K562 (cell line): ENCODE data around the gene CDK11B. TPM values are rescaled to one million over a fixed set of nuclear protein-coding genes. Genes with fewer than 3 reads are reported as not detected.
A peak's percentile ranks its signal among the peaks of the same experiment; 100 is the strongest.

Source experiments
- ATAC-seq: fragments of 200-7000 bp; cut with Tn5 transposase; 3 replicates; pipeline ENCODE4 v1.9.1; 2020; ENCODE audit warnings: moderate library complexity
- BruUV-seq: library from RNA; stranded (reverse); fragments of 400-500 nt; replicated peaks from 2 replicates; lab custom pipeline; 2021; lab: Mats Ljungman, UMichigan
- CTCF ChIA-PET: fragments of 300-600 bp; formaldehyde crosslinking; extraction: SDS; loops from one replicate; lab custom pipeline; 2021; ENCODE audit warnings: low intra/inter-chr PET ratio; lab: Yijun Ruan, JAX
- POLR2A ChIA-PET: fragments of 300-600, 350-650 bp; sonication (Branson Sonifier 250); formaldehyde crosslinking; extraction: SDS; loops from one replicate; lab custom pipeline; 2021; ENCODE audit warnings: antibody characterized with exemption, inconsistent platforms; lab: Yijun Ruan, JAX
- DNase-seq, 4 experiments: peaks; one replicate each; pipeline versions ENCODE4 v3.0.0 to v3.0.0-alpha.2; 2011 to 2018; ENCODE audit warnings: low spot score in 3 of 4, mixed read lengths in 3 of 4; ENCODE audit errors: extremely low read depth in 1 of 4
- FAIRE-seq: peaks from 2 replicates; lab custom pipeline; 2011; peaks lifted over from hg19 to GRCh38; lab: Jason Lieb, UNC
- H2AFZ ChIP-seq: 2 replicates; pipeline ENCODE4 v1.6.0; 2011; ENCODE audit warnings: low read depth, low read length, control low read depth, inconsistent platforms
- H3K27ac ChIP-seq: fragments of 200-600 bp; 3 replicates; pipeline ENCODE4 v1.8.0; 2011; ENCODE audit warnings: low read depth, mild to moderate bottlenecking, control low read depth, inconsistent platforms, low read length, moderate library complexity, mixed read lengths; ENCODE audit errors: extremely low read depth
- H3K27me3 ChIP-seq, 2 experiments: fragments of 300-600 bp in 1 of 2; 2 replicates in 1 of 2; 3 replicates in 1 of 2; pipeline versions ENCODE4 v1.6.0 to v1.8.0; 2011; ENCODE audit warnings: inconsistent platforms in 2 of 2, low read length in 2 of 2, mild to moderate bottlenecking in 1 of 2, mixed read lengths in 1 of 2, moderate library complexity in 1 of 2; ENCODE audit not compliant: control insufficient read depth in 2 of 2, insufficient read depth in 2 of 2
- H3K36me3 ChIP-seq: fragments of 300-600 bp; 3 replicates; pipeline ENCODE4 v1.8.0; 2011; ENCODE audit warnings: mild to moderate bottlenecking, low read length, inconsistent platforms; ENCODE audit not compliant: control insufficient read depth, insufficient read depth
- H3K4me1 ChIP-seq, 2 experiments: fragments of 200-600 bp in 1 of 2; replicated peaks in 1 of 2; 2 replicates in 1 of 2; 3 replicates in 1 of 2; pipeline versions ENCODE4 v1.5.1 to v1.8.0; 2011; ENCODE audit warnings: inconsistent platforms in 2 of 2, low read length in 2 of 2, mild to moderate bottlenecking in 1 of 2, mixed read lengths in 1 of 2, moderate library complexity in 1 of 2; ENCODE audit not compliant: control insufficient read depth in 2 of 2, insufficient read depth in 2 of 2
- H3K4me2 ChIP-seq: 2 replicates; pipeline ENCODE4 v1.6.1; 2011; ENCODE audit warnings: low read length, control low read depth, inconsistent platforms, mixed read lengths; ENCODE audit not compliant: insufficient read depth
- H3K4me3 ChIP-seq: fragments of 200-600 bp; sonication (generic), shearing (Covaris generic); 2 replicates; pipeline ENCODE4 v1.5.1; 2016; ENCODE audit warnings: control low read depth, inconsistent platforms
- H3K79me2 ChIP-seq: fragments of 200-600 bp; 3 replicates; pipeline ENCODE4 v1.8.0; 2011; ENCODE audit warnings: low read length, inconsistent platforms; ENCODE audit not compliant: control insufficient read depth, insufficient read depth
- H3K9ac ChIP-seq, 2 experiments: 2 replicates each; pipeline versions ENCODE4 v1.6.0 to v1.6.1; 2011; ENCODE audit warnings: low read depth in 2 of 2, low read length in 2 of 2, control low read depth in 1 of 2, inconsistent platforms in 1 of 2, mild to moderate bottlenecking in 1 of 2, mixed read lengths in 1 of 2; ENCODE audit not compliant: insufficient read depth in 1 of 2
- H3K9me1 ChIP-seq: one replicate; pipeline ENCODE4 v1.6.0; 2011; ENCODE audit warnings: inconsistent platforms, mild to moderate bottlenecking, low read length, moderate library complexity; ENCODE audit not compliant: control insufficient read depth, insufficient read depth
- H3K9me3 ChIP-seq: replicated peaks from 2 replicates; pipeline ENCODE4 v1.5.1; 2011; ENCODE audit warnings: low read depth, low read length, inconsistent platforms; ENCODE audit not compliant: control insufficient read depth, insufficient read depth
- H4K20me1 ChIP-seq: replicated peaks from 2 replicates; pipeline ENCODE4 v1.6.1; 2011; ENCODE audit warnings: low read length, inconsistent platforms, mixed read lengths; ENCODE audit not compliant: control insufficient read depth, insufficient read depth
- EWSR1 ChIP-seq: fragments of 450-650 bp; IDR thresholded peaks from 2 replicates; pipeline ENCODE4 v1.6.1; 2018; ENCODE audit warnings: borderline replicate concordance, mild to moderate bottlenecking, low read depth, moderate library complexity; ENCODE audit not compliant: partially characterized antibody
- FOXJ2 ChIP-seq: fragments of 200-800 bp; sonication (Bioruptor generic); IDR thresholded peaks from 2 replicates; pipeline ENCODE4 v1.6.1; 2016; ENCODE audit warnings: missing genetic modification characterization, missing compliant biosample characterization
- GATAD2B ChIP-seq: fragments of 450-650 bp; IDR thresholded peaks from 2 replicates; pipeline ENCODE4 v1.6.1; 2017; ENCODE audit warnings: mild to moderate bottlenecking, borderline replicate concordance
- HDAC1 ChIP-seq, 2 experiments: fragments of 450-650 bp; IDR thresholded peaks; 2 replicates each; pipeline ENCODE4 v1.6.1; 2016 to 2017; ENCODE audit warnings: inconsistent platforms in 1 of 2, mild to moderate bottlenecking in 1 of 2, moderate library complexity in 1 of 2
- PTBP1 ChIP-seq: fragments of 200-400 bp; formaldehyde crosslinking; IDR thresholded peaks from 2 replicates; pipeline ENCODE4 v1.6.1; 2017; ENCODE audit warnings: low read depth, low read length
- WGBS: fragments of 100-300 bp; shearing (Covaris generic); methylation state at CpG from one replicate; pipeline ENCODE4 v1.1.6; 2016; ENCODE audit warnings: low coverage, mixed read lengths; ENCODE audit not compliant: insufficient coverage; ENCODE audit errors: missing lambda C conversion rate; 5-methylcytosine and 5-hydroxymethylcytosine counted together
- in situ Hi-C: fragments of 300-500 bp; cut with MboI; formaldehyde crosslinking; loops from 4 replicates; pipeline ENCODE4 v1.15.0; 2018; ENCODE audit warnings: inconsistent platforms, mixed read lengths
- intact Hi-C: fragments of 100-400 bp; cut with micrococcal nuclease; formaldehyde crosslinking; loops from 2 replicates; pipeline ENCODE4 v1.14.2; 2022
- polyA plus RNA-seq, 8 experiments: library from polyadenylated mRNA; depleted of rRNA in 4 of 8; stranded (reverse) in 5 of 8; unstranded in 3 of 8; fragments of >200 nt; fragmentation: Nextera tagmentation in 2 of 8; fragmentation: Illumina TruSeq in 1 of 8; extraction: Ambion mirVana in 2 of 8; extraction: Trizol in 1 of 8; gene quantifications; 2 replicates each; pipeline versions ENCODE4 v1.2.1 to v1.2.3, GENCODE V29; 2011 to 2014; ENCODE audit warnings: inconsistent platforms in 1 of 8, missing spikeins in 1 of 8
- total RNA-seq, 7 experiments: library from RNA; depleted of rRNA in 6 of 7; stranded (reverse); fragments of >200 nt in 6 of 7; fragmentation: Illumina TruSeq in 2 of 7; extraction: Trizol in 2 of 7; gene quantifications; 2 replicates each; pipeline versions ENCODE4 v1.2.1 to v1.2.3, GENCODE V29; 2011 to 2021; ENCODE audit warnings: low replicate concordance in 1 of 7

Gene CDK11B
- total and polyA plus RNA-seq, 9 of the 15 experiments (the other 6 are each of a cell fraction or from before 2014, with no cell fraction given): 2.8 to 52.2 (median 19.5) TPM

- TF ChIP-seq EWSR1: no peak
- TF ChIP-seq FOXJ2: no peak
- no peak for TF ChIP-seq PTBP1
- no peak for TF ChIP-seq GATAD2B
These were observed 40.3 kb downstream of the CDK11B start (continued) for GRCh38 chr1:1618396-1619068.

- FAIRE-seq (no peak), ATAC-seq (no peak)
- CTCF ChIA-PET: no interaction called here
- no TSS peak for BruUV-seq
- Histone ChIP-seq H3K4me3 (no peak overlapping the region), H3K27ac (no peak overlapping the region), H3K4me1 (peaks cover 13 to 89% of the 10 kb centered on the region in 2 experiments; a peak in 4 of 5 replicates), H3K9me1 (no peaks in the 10 kb centered on the region), H3K9ac (peak overlapping the region in 1 of 2 experiments; percentile 47; a peak in 2 of 4 replicates), H3K4me2 (no peak overlapping the region), H3K27me3 (no peaks in the 10 kb centered on the region)
- POLR2A ChIA-PET: interaction anchor here (0.8 to 1.4 kb wide), 2 partner anchors 15 to 56 kb away, joined by 3 to 4 read pairs; no protein-coding TSS in a partner anchor
- intact Hi-C loops (no loop called here), in situ Hi-C loops (no loop called here)
- TF ChIP-seq HDAC1 (IDR thresholded peaks at IDR 0.05): no peak
- TF ChIP-seq, all 486 proteins: peak for 0
- H3K36me3 ChIP-seq: peaks cover 9% of the 10 kb centered on the region; the same call in 2 of the 3 replicates
- H3K9me3 ChIP-seq: no peaks in the 10 kb centered on the region
- WGBS: 85% methylated on average over 6 of the region's 6 CpGs
- H2AFZ ChIP-seq: no peak overlapping the region
- no peak for DNase-seq
- H4K20me1 ChIP-seq: peaks cover 24% of the 10 kb centered on the region; the same call in 1 of the 2 replicates
- H3K79me2 ChIP-seq: peaks cover 31% of the 10 kb centered on the region
These were observed 40.9 kb downstream of the CDK11B start for GRCh38 chr1:1617925-1618324.
